GM18519 (cell line): Measurements from ENCODE around the gene MMP24.

Experiments used
- ATAC-seq: cut with Tn5 transposase; IDR thresholded peaks from one replicate; pipeline ENCODE4 v1.9.1; 2021; ENCODE audit warnings: mild to moderate bottlenecking, moderate library complexity; ENCODE audit not compliant: unreplicated experiment, low FRiP score

Gene MMP24

DNA sequence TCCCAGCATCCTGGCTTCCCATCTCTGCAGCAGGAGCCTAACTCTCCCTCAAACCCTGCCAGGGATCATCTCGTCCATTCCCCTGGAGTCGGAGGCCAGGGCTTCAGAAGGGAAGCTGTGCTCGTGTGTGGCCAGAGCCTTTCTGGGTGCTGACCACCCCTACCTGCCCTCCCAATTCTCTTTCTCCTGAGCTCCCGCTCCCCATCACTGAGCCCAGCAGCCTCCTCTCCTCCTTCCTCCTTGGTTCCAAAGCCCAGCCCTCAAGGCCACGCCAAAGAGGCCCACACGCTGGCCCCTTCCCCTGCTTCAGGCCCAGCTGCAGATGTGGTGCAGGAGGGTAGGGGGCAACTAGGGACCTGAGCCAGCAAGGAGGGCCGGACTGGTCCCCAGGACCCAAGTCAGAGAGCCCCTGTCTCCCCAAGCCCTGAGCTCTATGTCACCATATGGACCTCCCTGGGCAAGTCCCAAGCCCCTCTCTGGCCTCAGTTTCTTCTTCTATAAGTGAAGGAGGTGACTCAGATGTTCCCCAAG is 64.5 kb downstream of the MMP24 start:
- ATAC-seq, result no peak

DNA sequence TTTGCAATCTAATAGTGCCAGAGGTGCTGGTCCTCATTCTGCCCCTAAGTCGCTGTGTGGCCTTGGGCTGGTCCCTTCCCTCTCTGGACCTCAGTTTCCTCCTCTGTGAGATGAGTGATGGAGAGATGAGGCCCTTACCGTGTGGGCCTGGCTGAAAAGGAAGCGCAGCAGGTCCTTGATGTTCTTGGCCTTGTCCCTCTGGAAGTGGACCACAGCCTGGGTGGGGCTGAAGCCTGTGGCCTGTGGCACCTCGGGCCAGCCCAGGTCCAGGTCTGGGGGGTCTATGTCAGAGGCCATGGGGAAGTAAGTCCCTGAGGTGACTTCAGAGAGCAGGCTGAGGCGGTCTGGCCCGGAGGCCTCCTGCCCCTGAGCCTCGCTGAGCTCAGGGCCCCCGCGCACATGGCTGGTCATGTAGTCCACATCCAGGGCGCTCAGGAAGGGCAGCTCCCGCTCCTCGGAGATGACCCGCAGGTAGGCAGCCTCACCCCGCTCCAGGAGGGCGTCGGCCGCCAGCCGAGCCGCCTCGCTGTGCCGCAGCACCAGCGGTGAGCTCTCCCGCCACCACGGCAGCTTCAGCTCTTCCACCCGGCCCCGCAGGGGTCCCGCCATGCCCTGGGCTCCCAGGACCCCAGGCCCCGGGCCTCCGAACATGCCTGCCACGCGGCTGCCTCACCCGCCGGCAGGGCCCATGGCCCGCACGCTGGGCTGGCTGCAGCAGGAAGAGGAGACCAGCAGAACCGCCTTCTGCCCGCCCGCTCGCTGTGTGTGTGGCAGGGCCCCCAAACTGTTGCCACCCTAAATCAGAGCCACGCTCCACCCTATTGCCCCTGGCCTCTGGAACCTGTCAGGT is 65.4 kb downstream of the MMP24 start, which contains the start of gene FAM83C:
Gene FAM83C (minus strand): TSS at position 772 of the 850 bp plus-strand sequence. CDS start 121 bp downstream, at position 651.
- ATAC-seq, result no peak

DNA sequence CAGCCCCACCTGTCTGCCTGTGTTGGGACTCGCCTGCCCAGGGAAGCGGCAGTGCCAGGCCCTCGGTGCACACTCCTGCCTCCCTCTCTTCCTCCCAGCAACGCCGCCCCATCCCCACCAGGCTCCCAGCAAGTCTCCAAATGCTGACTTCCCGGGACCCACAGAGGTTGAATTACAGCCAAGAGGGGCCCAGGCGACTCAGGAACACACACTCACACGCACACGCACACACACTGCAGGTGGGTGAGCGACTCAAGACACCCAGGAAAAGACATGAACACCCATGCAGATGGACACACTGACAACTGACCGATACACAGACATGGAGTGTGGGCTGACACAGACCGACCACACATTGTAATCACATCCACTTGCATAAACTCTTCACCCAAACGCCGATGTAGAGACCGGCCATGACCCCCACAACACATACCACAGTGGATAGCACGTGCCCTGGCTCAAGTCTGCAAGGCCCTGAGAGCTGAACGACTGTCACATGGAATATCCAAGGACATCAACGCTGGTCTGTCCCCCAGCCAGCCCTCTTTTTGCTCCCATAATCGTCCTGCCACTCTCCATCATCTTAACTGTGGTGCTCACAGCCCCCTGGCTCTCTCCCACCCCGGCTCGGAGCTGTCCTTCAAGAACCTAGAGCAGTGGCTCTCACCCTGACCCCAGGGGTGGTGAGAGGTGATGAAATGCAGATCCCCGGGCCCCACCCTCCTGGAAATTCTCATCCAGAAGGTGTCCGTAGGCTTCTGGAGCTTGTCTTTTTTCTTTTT is 66.2 kb downstream of the MMP24 start:
- no peak for ATAC-seq

DNA sequence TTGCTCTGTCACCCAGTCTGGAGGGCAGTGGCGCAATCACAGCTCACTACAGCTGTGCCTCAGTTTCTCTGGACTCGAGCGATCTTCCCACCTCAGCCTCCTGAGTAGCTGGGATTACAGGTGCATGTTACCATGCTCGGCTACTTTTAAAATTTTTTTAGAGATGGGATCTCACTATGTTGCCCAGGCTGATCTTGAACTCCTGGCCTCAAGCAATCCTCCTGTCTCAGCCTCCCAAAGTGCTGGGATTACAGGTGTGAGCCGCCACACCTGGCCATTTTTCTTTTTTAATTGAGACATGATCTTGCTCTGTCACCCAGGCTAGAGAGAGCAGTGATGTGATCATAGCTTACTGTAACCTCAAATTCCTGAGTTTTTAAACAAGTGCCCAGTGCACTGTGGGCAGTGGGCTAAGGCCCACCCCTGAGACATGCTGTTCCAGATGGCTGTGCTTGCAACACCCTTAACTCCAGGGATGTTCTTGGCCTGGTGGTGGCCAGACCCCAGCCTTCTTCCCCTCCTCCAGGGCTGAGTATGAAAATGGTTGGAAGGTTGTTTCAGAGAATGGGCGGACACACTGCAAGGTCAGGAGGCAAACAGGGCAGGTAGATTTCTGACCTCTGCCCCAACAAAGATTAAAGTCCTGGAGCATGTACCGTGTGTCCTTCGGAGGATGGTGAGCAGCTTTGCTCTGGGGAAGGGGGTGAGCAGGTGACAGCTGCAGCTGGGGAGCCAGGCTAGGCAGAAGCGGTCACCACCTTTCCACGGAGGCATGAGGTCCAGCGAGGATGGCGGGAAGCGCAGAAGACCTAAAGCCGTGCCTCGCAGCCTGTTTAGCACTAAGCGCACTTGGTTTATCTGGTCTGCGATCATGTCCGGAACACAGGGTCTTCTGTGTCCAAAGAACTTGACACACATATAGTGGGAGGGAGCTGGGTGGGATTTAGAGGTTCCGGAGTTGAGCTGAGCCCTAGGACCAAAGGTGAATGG is 67.1 kb downstream of the MMP24 start:
- no peak for ATAC-seq

DNA sequence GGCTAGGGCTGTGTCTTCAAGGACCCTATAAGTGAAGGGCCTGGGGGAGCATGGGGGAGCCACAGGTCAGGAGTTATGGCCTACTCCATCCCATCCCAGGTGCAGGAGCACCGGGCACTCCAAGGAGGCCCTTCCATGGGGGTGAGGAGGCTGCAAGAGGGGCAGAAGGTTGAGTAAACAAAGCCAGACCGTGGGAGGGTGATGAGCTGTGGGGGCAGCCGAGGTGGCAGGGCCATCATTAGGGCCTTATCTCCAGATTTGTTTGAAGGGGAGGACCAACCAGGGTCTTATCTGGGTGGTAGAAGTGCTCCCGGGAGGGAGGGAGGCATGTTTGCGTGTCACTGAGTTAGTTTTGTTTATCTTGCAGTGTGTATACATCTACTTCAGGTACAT is 67.8 kb downstream of the MMP24 start:
- ATAC-seq, result no peak

DNA sequence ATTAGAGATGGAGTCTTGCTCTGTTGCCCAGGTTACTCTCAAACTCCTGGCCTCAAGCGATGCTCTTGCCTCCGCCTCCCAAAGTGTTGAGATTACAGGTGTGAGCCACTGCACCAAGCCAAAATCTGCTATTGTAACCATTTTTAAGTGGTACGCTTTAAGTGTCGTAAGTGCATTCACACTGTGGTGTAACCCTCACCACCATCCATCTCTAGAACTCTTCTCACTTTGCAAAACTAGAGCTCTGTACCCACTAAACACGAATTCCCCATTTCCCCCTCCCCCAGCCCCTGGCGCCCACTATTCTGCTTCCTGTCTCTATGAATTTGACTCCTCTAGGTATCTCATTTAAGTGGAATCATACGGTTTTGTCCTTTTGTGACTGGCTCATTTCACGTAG is 68.6 kb downstream of the MMP24 start:
- ATAC-seq, result no peak

DNA sequence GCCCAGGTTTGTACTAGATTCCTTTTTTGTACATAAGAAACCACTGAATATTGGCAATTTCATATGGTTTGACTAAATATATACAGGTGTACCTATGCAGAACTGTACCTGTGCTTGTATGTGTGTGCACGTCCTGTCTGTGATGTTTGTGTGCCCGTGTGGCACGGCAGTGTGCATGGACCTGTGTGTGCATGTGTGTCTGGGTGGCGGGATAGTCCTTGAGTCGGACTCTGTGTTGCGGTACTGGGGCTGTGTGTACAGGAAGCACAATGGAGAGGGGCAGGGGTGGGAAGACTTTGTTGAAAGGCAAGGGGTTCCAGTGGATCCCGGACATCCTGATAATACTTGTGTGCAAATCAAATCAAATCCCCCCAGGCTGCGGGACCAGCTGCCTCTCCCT is 69.2 kb downstream of the MMP24 start:
- no peak for ATAC-seq

DNA sequence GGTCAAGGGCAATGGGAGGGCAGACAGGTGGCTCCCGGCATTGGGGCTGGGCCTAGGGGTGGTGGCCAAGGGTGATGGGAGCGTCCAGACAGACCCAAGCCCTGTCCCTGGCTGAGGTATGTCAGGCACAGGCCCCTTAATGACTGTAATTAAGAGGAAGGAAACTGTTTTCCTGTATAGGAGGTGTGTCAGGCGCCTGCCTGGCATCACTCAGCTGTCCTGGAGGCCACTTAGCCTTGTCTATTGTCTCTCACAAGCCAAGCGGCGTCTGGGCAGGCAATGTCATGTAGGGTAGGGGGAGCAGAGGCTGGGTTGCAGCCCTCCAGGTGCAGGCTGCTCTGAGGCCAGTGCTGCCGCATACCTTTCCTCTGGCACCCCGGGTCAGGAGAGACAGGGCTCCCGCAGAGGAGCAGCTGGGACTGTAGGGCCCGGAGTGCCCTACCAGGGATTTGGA is 69.6 kb downstream of the MMP24 start:
- no peak for ATAC-seq

DNA sequence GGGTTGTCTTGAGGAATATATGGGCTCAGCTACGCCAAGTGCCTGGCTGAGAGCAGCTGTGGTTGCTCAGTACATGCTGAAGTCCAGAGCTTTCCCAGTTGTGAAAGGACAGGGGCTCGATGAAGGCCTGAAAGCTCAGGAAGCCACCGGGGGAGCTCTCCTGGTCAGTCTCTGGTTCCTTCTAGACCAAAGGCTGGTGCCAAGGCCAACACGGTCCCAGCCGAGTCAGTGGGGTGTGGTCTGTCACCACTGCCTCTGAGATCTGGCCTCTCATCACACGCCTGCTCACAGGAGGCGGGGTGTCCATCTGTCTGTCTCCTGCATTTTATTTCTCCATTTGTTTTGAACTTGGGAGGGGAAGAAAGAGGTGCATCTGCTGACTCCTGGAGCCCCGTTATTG is 70.7 kb downstream of the MMP24 start:
- no peak for ATAC-seq

DNA sequence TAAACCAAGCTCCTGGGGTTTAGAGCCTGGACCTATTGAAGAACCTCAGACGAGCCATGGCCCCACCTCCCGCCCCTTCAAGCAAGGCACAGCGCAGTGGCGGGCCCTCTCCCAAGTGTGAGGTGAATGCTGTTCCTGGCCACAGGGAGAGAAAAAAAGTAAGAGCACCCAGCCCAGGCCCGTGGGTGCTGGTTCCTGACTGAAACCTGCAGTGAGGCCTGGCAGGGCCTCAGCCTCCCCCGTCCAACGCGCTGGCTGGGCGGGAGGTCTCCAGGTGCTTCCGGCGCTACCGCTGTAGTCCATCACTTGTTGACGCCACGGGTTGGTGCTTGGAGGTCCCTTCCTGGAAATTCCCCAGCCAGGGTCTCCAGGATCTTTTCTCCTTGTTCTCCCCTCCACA is 71.2 kb downstream of the MMP24 start:
- no peak for ATAC-seq

DNA sequence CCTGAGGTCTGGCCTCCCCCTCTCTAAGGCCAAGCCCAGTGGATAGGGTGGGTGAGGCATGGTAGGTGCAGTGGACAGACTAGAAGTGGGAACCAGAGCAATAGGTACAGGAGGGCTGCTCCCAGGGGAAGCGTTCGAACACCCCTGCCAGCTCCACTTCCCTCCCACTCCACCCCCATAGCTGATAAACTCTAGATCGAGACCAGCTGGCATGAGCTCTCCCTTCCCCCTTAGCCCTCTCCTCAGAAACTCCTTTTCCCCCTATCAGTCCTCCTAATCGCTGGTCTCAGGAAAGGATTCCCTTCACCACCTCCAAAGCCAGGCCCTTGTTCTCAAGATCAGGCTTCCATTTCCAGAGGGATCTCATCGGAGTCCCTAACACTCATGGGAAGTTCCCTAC is 71.8 kb downstream of the MMP24 start:
- ATAC-seq, result no peak

DNA sequence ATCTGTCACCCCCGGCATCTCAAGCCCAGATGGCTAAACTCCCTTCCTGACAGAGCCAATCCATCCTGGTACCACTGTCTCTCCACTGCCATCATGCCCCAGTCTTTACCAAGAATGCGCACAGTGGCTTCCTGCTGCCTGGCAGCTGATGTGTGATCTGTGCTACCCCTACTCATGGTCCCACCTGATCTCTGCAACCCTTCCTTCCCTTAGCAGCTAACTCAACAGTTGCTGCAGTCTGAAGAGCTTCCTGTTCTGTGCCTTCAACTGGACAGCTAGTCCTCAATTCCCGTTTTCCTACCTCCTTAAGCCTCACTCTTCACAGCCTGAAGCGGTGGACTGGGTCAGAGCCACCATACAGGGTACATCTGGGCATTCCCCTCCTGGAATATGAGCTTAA is 73.3 kb downstream of the MMP24 start:
- ATAC-seq, result no peak

DNA sequence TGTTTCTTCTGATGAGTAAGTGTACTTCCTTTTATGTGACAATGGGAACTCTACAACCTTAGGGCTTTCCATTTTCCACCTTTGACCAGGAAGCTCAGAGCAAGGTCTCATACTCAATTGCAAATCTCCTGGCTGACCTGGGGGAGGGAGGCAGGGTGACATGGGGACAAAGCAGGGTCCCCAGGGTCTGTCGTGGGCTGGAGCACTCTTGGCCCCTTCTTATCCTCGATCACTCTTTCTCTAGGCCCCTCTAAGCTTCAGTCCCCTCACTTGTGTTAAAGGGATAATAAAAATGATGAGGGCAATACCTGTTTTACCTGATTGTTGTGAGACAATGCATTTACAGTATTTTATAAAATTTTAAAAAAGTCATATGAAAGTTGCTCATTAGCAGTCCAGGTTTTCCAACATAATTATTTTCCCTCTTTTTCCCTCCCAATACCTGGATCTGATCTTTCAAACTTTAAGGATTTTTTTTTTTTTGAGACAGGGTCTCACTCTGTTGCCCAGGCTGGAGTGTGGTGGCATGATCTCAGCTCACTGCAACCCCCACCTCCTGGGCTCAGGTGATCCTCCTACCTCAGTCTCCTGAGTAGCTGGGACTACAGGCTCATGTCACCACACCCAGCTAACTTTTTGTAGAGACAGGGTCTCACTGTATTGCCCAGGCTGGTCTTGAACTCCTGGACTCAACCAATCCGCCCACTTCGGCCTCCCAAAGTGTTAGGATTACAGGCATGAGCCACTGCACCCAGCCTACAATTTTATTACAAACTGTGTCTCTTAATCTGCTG is 74.2 kb downstream of the MMP24 start:
- ATAC-seq, result no peak

DNA sequence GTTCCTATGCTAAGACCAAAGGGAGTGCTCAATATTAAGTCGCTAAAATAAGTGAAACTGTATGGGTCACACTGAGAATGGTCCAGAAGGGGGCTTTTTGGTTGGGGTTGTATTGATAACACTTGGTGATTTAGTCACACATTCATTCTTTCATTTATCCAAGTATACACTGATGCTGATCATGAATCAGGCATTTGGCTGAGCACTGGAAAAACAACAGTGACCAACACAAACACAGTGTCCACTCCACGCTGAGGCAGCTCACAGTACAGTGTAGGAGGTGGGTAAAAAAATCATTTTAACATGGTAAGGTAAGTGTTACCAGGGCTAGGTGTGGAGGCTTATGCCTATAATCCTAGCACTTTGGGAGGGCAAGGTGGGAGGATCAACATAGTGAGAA is 74.9 kb downstream of the MMP24 start:
- no peak for ATAC-seq

DNA sequence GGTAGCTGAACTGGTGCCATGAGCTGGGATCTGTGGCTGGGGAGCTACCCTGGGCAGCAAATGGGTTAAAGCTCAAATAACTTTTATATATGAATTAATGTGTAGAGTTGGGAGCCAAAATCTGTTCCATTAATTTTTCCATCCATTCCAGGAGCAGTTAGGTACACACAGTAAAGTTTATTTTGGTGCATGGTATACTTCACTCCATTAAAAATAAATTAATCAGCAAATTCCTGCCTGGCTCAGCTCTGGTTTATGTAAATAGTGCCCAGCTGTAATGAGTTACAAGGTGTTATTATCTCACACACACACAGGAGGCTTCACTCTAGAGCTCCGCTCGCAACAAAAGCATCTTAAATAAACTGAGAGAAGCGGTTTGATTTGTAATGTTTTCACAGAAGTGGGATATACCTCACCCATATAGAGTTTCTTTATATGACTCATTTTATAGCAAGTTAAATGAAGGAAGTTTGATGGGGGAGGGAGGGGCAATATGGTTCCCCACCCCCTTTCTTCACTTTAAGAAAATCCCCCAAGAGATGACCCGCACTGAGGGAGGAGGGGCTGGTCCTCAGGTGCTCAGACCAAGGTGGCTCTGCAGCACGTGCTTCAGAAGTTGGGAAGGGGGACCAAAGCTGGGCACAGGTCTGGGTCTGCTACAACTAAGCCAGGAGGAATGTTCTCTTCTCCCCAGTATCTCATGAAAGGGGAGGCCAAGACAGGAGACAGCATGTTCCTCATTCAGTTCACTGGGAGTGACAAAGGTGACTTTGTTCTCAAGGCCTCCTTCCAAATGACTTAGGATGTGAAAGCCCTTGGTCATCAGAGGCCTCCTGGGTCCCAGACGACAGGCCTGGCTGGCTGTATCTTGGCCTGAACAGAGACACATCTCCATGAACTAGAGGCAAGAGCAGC is 76.2 kb downstream of the MMP24 start:
- no peak for ATAC-seq

DNA sequence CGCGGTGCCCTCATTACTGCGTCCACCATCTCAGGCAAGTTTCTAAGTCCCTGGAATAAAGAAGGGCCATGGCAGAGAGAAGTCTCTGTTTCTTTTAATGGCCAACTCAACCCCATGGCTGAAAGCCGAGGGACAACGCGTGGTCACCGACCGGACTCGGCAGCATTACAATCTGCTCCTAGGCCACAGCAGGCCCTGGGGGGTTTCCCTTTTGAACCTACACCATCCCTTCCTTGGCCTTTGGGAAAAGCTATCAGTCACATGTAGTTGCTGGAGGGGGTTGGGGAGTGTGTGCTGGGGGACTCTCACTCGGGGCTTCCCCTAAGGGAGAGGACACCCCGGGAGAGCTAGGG is 76.9 kb downstream of the MMP24 start:
- ATAC-seq, result no peak

DNA sequence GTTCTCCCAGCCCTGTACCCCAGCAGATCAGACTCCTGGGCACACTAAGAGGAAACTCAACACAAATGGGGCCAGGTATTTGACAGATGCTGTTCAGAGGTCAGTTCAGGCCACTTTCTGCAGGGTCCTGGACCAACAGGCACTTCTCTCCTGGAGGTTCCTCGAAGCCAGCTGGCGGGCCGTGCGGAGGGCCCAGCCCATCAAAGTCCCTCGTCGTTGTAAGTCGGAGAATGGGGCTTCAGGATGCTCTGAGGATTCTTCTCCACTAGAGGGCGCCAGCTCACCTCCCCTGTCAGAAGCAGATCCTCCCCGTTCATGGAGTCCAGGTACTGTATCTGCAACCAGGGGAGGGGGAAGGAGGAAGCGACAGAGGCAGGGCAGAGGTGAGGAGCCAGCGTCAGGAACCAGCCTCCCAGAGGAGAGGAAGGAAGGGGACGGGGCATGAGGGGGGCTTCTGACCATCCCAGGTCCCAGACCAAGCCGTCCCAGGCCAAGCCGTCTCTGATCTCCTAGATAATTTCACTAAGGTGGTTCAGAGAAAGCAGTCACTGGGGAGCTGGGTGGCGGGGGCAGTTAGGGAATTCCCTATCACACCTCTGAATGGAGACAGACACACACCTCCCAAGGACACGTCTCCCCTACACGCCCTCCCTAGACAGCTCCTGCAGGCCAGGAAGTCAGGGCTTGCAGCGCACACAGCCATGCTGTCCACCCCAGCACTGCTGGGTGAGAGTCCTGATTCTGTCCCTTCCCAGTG is 77.4 kb downstream of the MMP24 start:
- no peak for ATAC-seq

DNA sequence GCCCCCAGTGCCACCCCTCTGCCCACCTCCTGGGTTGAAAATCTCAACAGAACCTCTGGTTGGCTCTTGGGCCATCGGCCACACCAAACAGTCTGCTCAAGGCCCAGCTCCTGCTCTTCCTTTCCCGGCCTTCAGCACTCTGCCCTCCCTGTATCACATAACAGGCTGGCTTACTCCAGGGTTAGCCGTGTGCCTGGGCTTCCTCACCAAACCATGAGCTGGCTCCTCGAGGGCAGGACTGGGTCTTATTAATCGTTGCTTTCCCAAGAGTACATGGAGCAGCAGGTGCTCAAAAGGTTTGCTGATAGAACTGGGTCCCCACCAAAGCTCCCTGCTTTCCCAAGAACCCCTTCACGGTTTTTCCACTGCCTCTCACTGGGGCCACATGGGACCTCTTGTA is 78.5 kb downstream of the MMP24 start:
- ATAC-seq, result no peak
